H1 (cell line): ENCODE measurements around the gene BMAL2. TPM values are rescaled to one million over a fixed set of nuclear protein-coding genes. Genes with fewer than 3 reads are reported as not detected.

ENCODE experiments used
- CTCF ChIA-PET: fragments of 300-600 bp; sonication (Branson Sonifier 250); formaldehyde crosslinking; loops from one replicate; lab custom pipeline; 2021; ENCODE audit not compliant: partially characterized antibody; lab: Charles Lee
- POLR2A ChIA-PET: fragments of 300-600 bp; sonication (Branson Sonifier 250); formaldehyde crosslinking; loops from one replicate; lab custom pipeline; 2021; ENCODE audit warnings: inconsistent platforms; ENCODE audit not compliant: partially characterized antibody; lab: Charles Lee
- DNase-seq, 2 experiments: peaks; one replicate each; pipeline versions ENCODE4 v3.0.0 to v3.0.0-alpha.2; 2010 to 2022; ENCODE audit warnings: low spot score in 2 of 2, low read depth in 1 of 2, mixed read lengths in 1 of 2
- FAIRE-seq: peaks from 2 replicates; lab custom pipeline; 2011; peaks lifted over from hg19 to GRCh38; lab: Jason Lieb, UNC
- H2AFZ ChIP-seq: 2 replicates; pipeline ENCODE4 v1.8.1; 2012; ENCODE audit warnings: low read length, inconsistent platforms
- H2AK5ac ChIP-seq: 2 replicates; pipeline ENCODE4 v1.6.1; 2013; ENCODE audit warnings: low read depth, low read length
- H2BK120ac ChIP-seq: replicated peaks from 2 replicates; pipeline ENCODE3; 2013; ENCODE audit warnings: low read depth, low read length, inconsistent platforms
- H2BK12ac ChIP-seq: 2 replicates; pipeline ENCODE4 v1.6.1; 2013; ENCODE audit warnings: low read depth, low read length
- H2BK15ac ChIP-seq: 2 replicates; pipeline ENCODE4 v1.6.1; 2013; ENCODE audit warnings: low read length
- H2BK20ac ChIP-seq: 2 replicates; pipeline ENCODE4 v1.6.1; 2013; ENCODE audit warnings: low read length
- H2BK5ac ChIP-seq: 2 replicates; pipeline ENCODE4 v1.6.1; 2013; ENCODE audit warnings: low read depth, low read length
- H3K14ac ChIP-seq: 2 replicates; pipeline ENCODE4 v1.6.1; 2013; ENCODE audit warnings: inconsistent platforms; ENCODE audit not compliant: insufficient read length
- H3K18ac ChIP-seq: 2 replicates; pipeline ENCODE4 v1.6.1; 2013; ENCODE audit warnings: low read length; ENCODE audit errors: extremely low read depth
- H3K23ac ChIP-seq: 2 replicates; pipeline ENCODE4 v1.6.1; 2013; ENCODE audit warnings: inconsistent platforms; ENCODE audit not compliant: insufficient read length
- H3K23me2 ChIP-seq: 2 replicates; pipeline ENCODE4 v1.6.1; 2013; ENCODE audit warnings: low read depth, low read length
- H3K27ac ChIP-seq: 2 replicates; pipeline ENCODE4 v1.6.1; 2011; ENCODE audit warnings: low read depth, low read length, inconsistent platforms
- H3K27me3 ChIP-seq, 4 experiments: replicated peaks in 1 of 4; 1 replicate in 1 of 4; 2 replicates in 3 of 4; pipeline versions ENCODE4 v1.6.1 to v1.8.1; 2011 to 2013; ENCODE audit warnings: low read length in 3 of 4, mild to moderate bottlenecking in 3 of 4, inconsistent platforms in 2 of 4, mixed read lengths in 2 of 4, moderate library complexity in 1 of 4; ENCODE audit not compliant: control insufficient read depth in 3 of 4, insufficient read depth in 3 of 4; ENCODE audit errors: extremely low read depth in 1 of 4
- H3K36me3 ChIP-seq, 4 experiments: 2 replicates each; pipeline versions ENCODE4 v1.6.1 to v1.8.1; 2011 to 2013; ENCODE audit warnings: mild to moderate bottlenecking in 4 of 4, low read length in 3 of 4, moderate library complexity in 2 of 4, control low read depth in 1 of 4, inconsistent platforms in 1 of 4; ENCODE audit not compliant: insufficient read depth in 4 of 4, control insufficient read depth in 2 of 4
- H3K4ac ChIP-seq: replicated peaks from 2 replicates; pipeline ENCODE3; 2013; ENCODE audit warnings: low read length, low read depth, mixed read lengths, inconsistent platforms; ENCODE audit not compliant: insufficient read length
- H3K4me1 ChIP-seq, 4 experiments: replicated peaks in 1 of 4; 1 replicate in 1 of 4; 2 replicates in 3 of 4; pipeline versions ENCODE4 v1.6.1 to v1.8.1; 2011 to 2013; ENCODE audit warnings: low read length in 3 of 4, inconsistent platforms in 2 of 4, mixed read lengths in 1 of 4; ENCODE audit not compliant: insufficient read depth in 4 of 4, control insufficient read depth in 3 of 4
- H3K4me2 ChIP-seq, 2 experiments: 2 replicates each; pipeline versions ENCODE4 v1.6.1 to v1.8.1; 2011 to 2013; ENCODE audit warnings: low read depth in 2 of 2, low read length in 2 of 2, control low read depth in 1 of 2, inconsistent platforms in 1 of 2, mild to moderate bottlenecking in 1 of 2; ENCODE audit not compliant: insufficient read depth in 1 of 2
- H3K4me3 ChIP-seq, 4 experiments: fragments of 200-600, 300-600 bp in 1 of 4; sonication (generic), shearing (Covaris generic), sonication (Bioruptor Twin) in 1 of 4; 2 replicates each; pipeline versions ENCODE4 v1.5.1 to v1.8.1; 2011 to 2016; ENCODE audit warnings: low read length in 4 of 4, low read depth in 3 of 4, control low read depth in 2 of 4, inconsistent platforms in 2 of 4, mild to moderate bottlenecking in 2 of 4, mixed read lengths in 1 of 4, moderate library complexity in 1 of 4; ENCODE audit not compliant: insufficient read depth in 2 of 4; ENCODE audit errors: extremely low read depth in 1 of 4
- H3K56ac ChIP-seq: replicated peaks from 2 replicates; pipeline ENCODE3; 2013; ENCODE audit warnings: low read depth, mild to moderate bottlenecking, mixed read lengths, low read length, inconsistent platforms; ENCODE audit not compliant: insufficient read length
- H3K79me1 ChIP-seq: 2 replicates; pipeline ENCODE4 v1.6.1; 2013; ENCODE audit warnings: low read depth, low read length, control low read depth
- H3K79me2 ChIP-seq, 2 experiments: 2 replicates each; pipeline versions ENCODE4 v1.6.1 to v1.8.1; 2012 to 2013; ENCODE audit warnings: low read length in 2 of 2, mild to moderate bottlenecking in 2 of 2, inconsistent platforms in 1 of 2; ENCODE audit not compliant: insufficient read depth in 2 of 2, control insufficient read depth in 1 of 2
- H3K9ac ChIP-seq, 4 experiments: replicated peaks in 1 of 4; 1 replicate in 1 of 4; 2 replicates in 3 of 4; pipeline versions ENCODE4 v1.6.1 to v1.8.1; 2011 to 2013; ENCODE audit warnings: low read depth in 3 of 4, low read length in 3 of 4, control low read depth in 2 of 4, mild to moderate bottlenecking in 2 of 4, moderate library complexity in 2 of 4, inconsistent platforms in 1 of 4; ENCODE audit errors: extremely low read depth in 1 of 4
- H3K9me3 ChIP-seq, 2 experiments: 2 replicates each; pipeline versions ENCODE4 v1.6.1 to v1.8.1; 2012 to 2013; ENCODE audit warnings: mild to moderate bottlenecking in 2 of 2, moderate library complexity in 2 of 2, control low read depth in 1 of 2, inconsistent platforms in 1 of 2, low read depth in 1 of 2, low read length in 1 of 2, mixed read lengths in 1 of 2; ENCODE audit not compliant: insufficient read depth in 2 of 2
- H4K20me1 ChIP-seq, 2 experiments: replicated peaks in 1 of 2; 2 replicates each; pipeline versions ENCODE3 to v1.8.1; 2011 to 2013; ENCODE audit warnings: inconsistent platforms in 2 of 2, low read length in 2 of 2, mild to moderate bottlenecking in 1 of 2; ENCODE audit not compliant: insufficient read depth in 2 of 2, control insufficient read depth in 1 of 2
- H4K5ac ChIP-seq: 2 replicates; pipeline ENCODE4 v1.6.1; 2013; ENCODE audit warnings: low read length, low read depth, mixed read lengths, inconsistent platforms; ENCODE audit not compliant: insufficient read length
- H4K8ac ChIP-seq: 2 replicates; pipeline ENCODE4 v1.8.0; 2013; ENCODE audit warnings: mild to moderate bottlenecking, moderate library complexity, low read length, inconsistent platforms; ENCODE audit not compliant: insufficient read depth; ENCODE audit errors: extremely low read depth
- H4K91ac ChIP-seq: replicated peaks from 2 replicates; pipeline ENCODE3; 2013; ENCODE audit warnings: low read length, mixed read lengths, inconsistent platforms; ENCODE audit not compliant: insufficient read length
- CBX8 ChIP-seq: fragments of 300-800, 300-1000 bp; sonication (generic); IDR thresholded peaks from 2 replicates; pipeline ENCODE4 v1.7.1; 2016; ENCODE audit warnings: low read depth, low read length, borderline replicate concordance
- FOSL1 ChIP-seq: IDR thresholded peaks from 2 replicates; pipeline ENCODE4 v1.6.1; 2011; ENCODE audit warnings: mild to moderate bottlenecking, low read depth, low read length, moderate library complexity; ENCODE audit not compliant: insufficient read depth
- JUN ChIP-seq: IDR thresholded peaks from 2 replicates; pipeline ENCODE4 v1.6.1; 2011; ENCODE audit warnings: low read depth, mild to moderate bottlenecking, improper control_type of control experiment, low read length
- RBBP5 ChIP-seq: IDR thresholded peaks from 2 replicates; pipeline ENCODE4 v1.7.1; 2012; ENCODE audit warnings: low read depth, mild to moderate bottlenecking, inconsistent platforms, low read length, moderate library complexity, borderline replicate concordance
- RXRA ChIP-seq: IDR thresholded peaks from 2 replicates; pipeline ENCODE4 v1.6.1; 2011; ENCODE audit warnings: low read depth, mild to moderate bottlenecking, low read length, moderate library complexity; ENCODE audit not compliant: insufficient read depth
- SP2 ChIP-seq: IDR thresholded peaks from 2 replicates; pipeline ENCODE4 v1.6.1; 2012; ENCODE audit warnings: mild to moderate bottlenecking, low read length, inconsistent platforms
- SRF ChIP-seq: IDR thresholded peaks from 2 replicates; pipeline ENCODE4 v1.6.1; 2011; ENCODE audit warnings: mild to moderate bottlenecking, low read depth, low read length, moderate library complexity
- WGBS, 2 experiments: shearing (Covaris generic) in 1 of 2; methylation state at CpG; one replicate each; pipeline versions ENCODE4 v1.1.6 to v1.1.7; 2013 to 2015; ENCODE audit warnings: low lambda C conversion rate in 2 of 2, mixed read lengths in 2 of 2, inconsistent platforms in 1 of 2, low coverage in 1 of 2, missing lambda C conversion rate in 1 of 2; ENCODE audit not compliant: insufficient replicate concordance in 2 of 2, insufficient coverage in 1 of 2, insufficient read length in 1 of 2; ENCODE audit errors: extremely low coverage in 1 of 2, missing lambda C conversion rate in 1 of 2; 5-methylcytosine and 5-hydroxymethylcytosine counted together
- polyA plus RNA-seq, 7 experiments: library from polyadenylated mRNA; depleted of rRNA in 3 of 7; stranded (reverse) in 5 of 7; unstranded in 2 of 7; fragments of >200 nt in 5 of 7; fragments of 200-250 nt in 2 of 7; gene quantifications; 1 replicate in 5 of 7; 2 replicates in 1 of 7; 4 replicates in 1 of 7; pipeline versions ENCODE4 v1.2.1 to v1.2.3, GENCODE V29; 2011 to 2013; ENCODE audit warnings: missing spikeins in 2 of 7, mixed read lengths in 2 of 7
- total RNA-seq: library from RNA; stranded (reverse); fragmentation: NEBNext Ultra II Directional; extraction: Animal tissue kit (Norgen Biotek cat#: 25700); gene quantifications from 2 replicates; pipeline ENCODE4 v1.2.1, GENCODE V29; 2021

The BMAL2 gene
- total and polyA plus RNA-seq, 2 of the 8 experiments (the other 6 are each of a cell fraction or from before 2014, with no cell fraction given), result 3.2 to 20.6 TPM

DNA sequence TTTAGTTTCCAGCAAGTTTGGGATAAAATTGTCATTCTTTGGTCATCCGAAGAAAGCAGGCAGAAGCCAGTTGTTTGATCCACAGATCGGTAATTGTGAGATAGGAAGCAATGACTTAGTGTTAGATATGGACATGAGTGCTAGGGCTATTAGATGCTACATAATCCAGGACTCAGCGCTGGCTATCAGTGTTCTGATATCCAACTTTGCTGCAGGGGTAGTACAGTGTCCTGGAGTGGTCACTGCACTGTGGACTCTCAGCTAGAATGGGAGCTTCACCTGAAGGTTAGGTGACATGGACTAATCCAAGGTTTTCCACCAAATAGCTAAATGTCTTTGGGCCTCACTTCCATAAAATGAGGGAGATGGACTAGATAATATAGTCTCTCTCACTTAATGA, 48.6 kb upstream of the BMAL2 start:
- Histone ChIP-seq H3K4ac (no peak overlapping the region), H3K4me3 (no peak overlapping the region), H3K23me2 (no peaks in the 10 kb centered on the region), H3K9ac (no peak overlapping the region), H3K27ac (no peak overlapping the region), H3K9me3 (no peaks in the 10 kb centered on the region), H4K5ac (no peak overlapping the region), H3K79me2 (peaks cover 0 to 26% of the 10 kb centered on the region in 2 experiments; a peak in 2 of 4 replicates), H2BK15ac (no peak overlapping the region), H3K14ac (no peak overlapping the region), H2AFZ (no peak overlapping the region), H3K18ac (no peak overlapping the region), H2BK5ac (no peak overlapping the region), H3K56ac (no peak overlapping the region), H4K8ac (no peak overlapping the region), H4K91ac (no peak overlapping the region), H3K79me1 (0 out of 2 replicates have a peak, but pooled peaks cover 3% of the 10 kb centered on the region), H2BK120ac (no peak overlapping the region), H3K27me3 (no peaks in the 10 kb centered on the region), H3K36me3 (no peaks in the 10 kb centered on the region), H2BK12ac (no peak overlapping the region), H3K4me1 (peaks cover 0 to 3% (median 1%) of the 10 kb centered on the region in 4 experiments; a peak in 3 of 7 replicates), H3K4me2 (no peak overlapping the region), H2AK5ac (no peak overlapping the region), H4K20me1 (no peaks in the 10 kb centered on the region), H3K23ac (no peak overlapping the region), H2BK20ac (no peak overlapping the region)
- POLR2A ChIA-PET, result no interaction called here
- 92% methylated on average over 3 of the region's 3 CpGs; no CpG with 5 or more reads in 1 of the 2 experiments for WGBS, 2 experiments
- CTCF ChIA-PET, result interaction anchor here (1.3 kb wide), 1 partner anchor 22 kb away, joined by 6 read pairs; no protein-coding TSS in a partner anchor
- DNase-seq, result no peak
- FAIRE-seq, result no peak
- no peak for TF ChIP-seq SRF
- no peak for TF ChIP-seq SP2
- no peak for TF ChIP-seq FOSL1
- no peak for TF ChIP-seq JUN
- no peak for TF ChIP-seq RXRA
- TF ChIP-seq RBBP5, result no peak
- TF ChIP-seq CBX8, result no peak
